ENCODE results near the gene MROH7. TPM values are rescaled to one million over a fixed set of nuclear protein-coding genes. Genes with fewer than 3 reads are reported as not detected.

The MROH7 gene
- 5.4 TPM for total RNA-seq
- polyA plus RNA-seq (ENCODE audit: insufficient read depth, low read depth, low replicate concordance): 3.8 TPM
- long read RNA-seq, donor 1: 0 reads
- long read RNA-seq, donor 2, partial matches to known transcripts: 0 of 1 reads
- long read RNA-seq, donor 2, other reads (novel, unspliced or antisense): 0 of 1 reads
- long read RNA-seq, donor 3: 0 reads
- long read RNA-seq, donor 4: 0 reads
- long read RNA-seq, donor 5: 0 reads
- long read RNA-seq, donor 6: 0 reads
- long read RNA-seq, donor 7, partial matches to known transcripts: 1 of 1 reads
- long read RNA-seq, donor 7, other reads (novel, unspliced or antisense): 0 of 1 reads
- long read RNA-seq, donor 8: 0 reads
- long read RNA-seq, donor 9: 0 reads
- long read RNA-seq, donor 10: 0 reads

DNA sequence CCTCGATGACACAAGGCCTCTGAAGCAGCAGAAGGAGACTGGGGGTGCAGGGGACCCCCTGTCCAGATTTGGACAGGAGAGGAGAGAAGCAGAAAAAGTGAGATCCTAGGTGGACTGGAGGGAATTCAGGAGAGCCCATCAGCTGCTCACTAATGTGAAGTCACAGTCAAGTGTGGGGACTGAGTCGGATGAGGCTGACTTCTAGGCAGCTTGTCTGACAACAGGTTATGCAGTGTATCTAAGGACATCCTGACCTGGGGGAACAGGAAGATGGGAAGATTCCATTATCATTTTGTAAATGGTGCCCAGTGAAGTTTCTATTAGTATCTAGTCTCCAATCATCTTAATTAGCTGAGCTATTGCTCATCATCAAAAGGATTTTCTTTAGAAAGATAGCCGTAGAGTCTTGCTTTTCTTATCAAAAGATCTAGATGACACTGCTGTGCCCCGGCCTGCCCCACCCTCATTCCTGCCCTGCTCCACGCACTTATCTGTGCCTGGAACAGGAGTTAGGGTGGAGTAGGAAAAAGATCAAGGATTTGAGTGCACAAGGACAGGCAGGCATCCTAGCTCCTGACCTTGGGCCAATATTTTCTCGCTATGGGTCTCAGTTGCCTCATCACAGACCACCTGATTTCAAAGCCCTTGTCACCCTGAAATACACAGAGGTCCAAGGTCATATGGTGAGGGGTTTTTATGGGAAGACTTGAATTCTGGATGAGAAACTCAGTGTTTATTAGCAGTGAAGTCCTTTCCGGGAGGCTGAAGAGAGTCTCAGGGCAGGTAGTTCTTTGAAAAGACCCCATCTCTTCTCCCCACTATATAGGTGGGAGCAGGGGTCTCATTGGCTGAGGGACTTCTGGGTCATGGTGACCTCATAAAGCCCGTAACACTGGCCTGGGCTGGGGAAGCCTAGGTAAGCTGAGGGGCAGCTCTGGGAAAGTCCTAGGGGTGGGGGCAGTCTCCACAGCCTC is at the start of gene MROH7:
MROH7 (plus strand) TSS at position 924 of the 974 bp plus-strand sequence. CDS start 11,141 bp downstream, outside the sequence.
- no peaks in the 10 kb centered on the region for H3K36me3 ChIP-seq (ENCODE audit: control insufficient read depth in 2 of 3, insufficient read depth in 3 of 3, low read length in 3 of 3)
- intact Hi-C loops (cut with DNase I): no loop called here
- H3K4me3 ChIP-seq (ENCODE audit: low read length in 3 of 3): no peak within 1 kb of the TSS
- peaks cover 0 to under 1% (median 0%) of the 10 kb centered on the region in 3 donors for H3K4me1 ChIP-seq (ENCODE audit: control insufficient read depth in 2 of 3, insufficient read depth in 2 of 3, low read depth in 1 of 3, low read length in 3 of 3)
- DNase-seq (no peak), FAIRE-seq (no peak)
- no peak within 1 kb of the TSS for H3K27ac ChIP-seq (ENCODE audit: low read depth in 2 of 2, low read length in 2 of 2)
- H3K27me3 ChIP-seq (ENCODE audit: control insufficient read depth, insufficient read depth, low read length): no peaks in the 10 kb centered on the region
- peaks cover 0 to 7% (median 0%) of the 10 kb centered on the region in 3 donors for H3K9me3 ChIP-seq (ENCODE audit: control insufficient read depth in 2 of 3, insufficient read depth in 1 of 3, low read length in 3 of 3)
- TF ChIP-seq, protein P1, sequence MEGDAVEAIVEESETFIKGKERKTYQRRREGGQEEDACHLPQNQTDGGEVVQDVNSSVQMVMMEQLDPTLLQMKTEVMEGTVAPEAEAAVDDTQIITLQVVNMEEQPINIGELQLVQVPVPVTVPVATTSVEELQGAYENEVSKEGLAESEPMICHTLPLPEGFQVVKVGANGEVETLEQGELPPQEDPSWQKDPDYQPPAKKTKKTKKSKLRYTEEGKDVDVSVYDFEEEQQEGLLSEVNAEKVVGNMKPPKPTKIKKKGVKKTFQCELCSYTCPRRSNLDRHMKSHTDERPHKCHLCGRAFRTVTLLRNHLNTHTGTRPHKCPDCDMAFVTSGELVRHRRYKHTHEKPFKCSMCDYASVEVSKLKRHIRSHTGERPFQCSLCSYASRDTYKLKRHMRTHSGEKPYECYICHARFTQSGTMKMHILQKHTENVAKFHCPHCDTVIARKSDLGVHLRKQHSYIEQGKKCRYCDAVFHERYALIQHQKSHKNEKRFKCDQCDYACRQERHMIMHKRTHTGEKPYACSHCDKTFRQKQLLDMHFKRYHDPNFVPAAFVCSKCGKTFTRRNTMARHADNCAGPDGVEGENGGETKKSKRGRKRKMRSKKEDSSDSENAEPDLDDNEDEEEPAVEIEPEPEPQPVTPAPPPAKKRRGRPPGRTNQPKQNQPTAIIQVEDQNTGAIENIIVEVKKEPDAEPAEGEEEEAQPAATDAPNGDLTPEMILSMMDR (IDR thresholded peaks at IDR 0.05; ENCODE audit: borderline replicate concordance, extremely low read depth, insufficient read depth): no peak
- no peak within 1 kb of the TSS for H3K9ac ChIP-seq (ENCODE audit: low read length in 3 of 3)

DNA sequence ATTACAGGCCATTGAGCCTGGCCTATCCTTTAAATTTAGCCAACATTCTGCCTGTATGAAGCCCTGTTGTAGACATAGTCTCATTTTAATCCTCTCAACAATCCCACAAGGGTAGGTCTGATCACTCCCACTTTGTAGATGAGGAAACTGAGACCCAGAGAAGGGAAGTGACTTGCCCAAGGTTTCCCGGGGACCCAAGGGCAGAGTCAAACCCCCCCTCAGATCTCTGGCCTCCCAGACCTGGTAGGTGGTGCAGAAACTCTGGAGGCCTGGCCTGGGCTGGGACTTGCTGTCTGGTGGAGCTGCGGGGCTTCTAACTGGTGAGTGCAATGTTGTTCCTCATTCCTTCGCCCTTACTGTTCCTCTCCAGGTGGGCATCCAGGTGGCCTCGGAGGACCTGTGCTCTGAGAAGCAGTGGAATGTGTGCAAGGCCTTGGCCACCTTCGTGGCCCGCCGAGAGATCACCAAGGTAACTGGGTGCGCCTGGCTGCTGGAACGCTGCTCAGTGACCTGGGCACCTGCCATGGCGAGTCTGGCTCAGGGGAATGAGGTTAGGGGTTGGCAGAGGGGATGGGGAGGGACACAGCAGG is 47.9 kb upstream of the MROH7 start:
- H3K9me3 ChIP-seq (ENCODE audit: control insufficient read depth in 2 of 3, insufficient read depth in 1 of 3, low read length in 3 of 3): no peaks in the 10 kb centered on the region
- TF ChIP-seq, protein P1 (IDR thresholded peaks at IDR 0.05; ENCODE audit: borderline replicate concordance, extremely low read depth, insufficient read depth): no peak
- no peaks in the 10 kb centered on the region for H3K27me3 ChIP-seq (ENCODE audit: control insufficient read depth, insufficient read depth, low read length)
- H3K9ac ChIP-seq (ENCODE audit: low read length in 3 of 3): no peak overlapping the region
- intact Hi-C loops (cut with DNase I): no loop called here
- peaks cover 0 to 9% (median 0%) of the 10 kb centered on the region in 3 donors for H3K36me3 ChIP-seq (ENCODE audit: control insufficient read depth in 2 of 3, insufficient read depth in 3 of 3, low read length in 3 of 3)
- peaks cover 0 to 9% (median 0%) of the 10 kb centered on the region in 3 donors for H3K4me1 ChIP-seq (ENCODE audit: control insufficient read depth in 2 of 3, insufficient read depth in 2 of 3, low read depth in 1 of 3, low read length in 3 of 3)
- DNase-seq (peak in 1 of 5 donors; percentile 91), FAIRE-seq (no peak)
- no peak overlapping the region for H3K4me3 ChIP-seq (ENCODE audit: low read length in 3 of 3)
- no peak overlapping the region for H3K27ac ChIP-seq (ENCODE audit: low read depth in 2 of 2, low read length in 2 of 2)

DNA sequence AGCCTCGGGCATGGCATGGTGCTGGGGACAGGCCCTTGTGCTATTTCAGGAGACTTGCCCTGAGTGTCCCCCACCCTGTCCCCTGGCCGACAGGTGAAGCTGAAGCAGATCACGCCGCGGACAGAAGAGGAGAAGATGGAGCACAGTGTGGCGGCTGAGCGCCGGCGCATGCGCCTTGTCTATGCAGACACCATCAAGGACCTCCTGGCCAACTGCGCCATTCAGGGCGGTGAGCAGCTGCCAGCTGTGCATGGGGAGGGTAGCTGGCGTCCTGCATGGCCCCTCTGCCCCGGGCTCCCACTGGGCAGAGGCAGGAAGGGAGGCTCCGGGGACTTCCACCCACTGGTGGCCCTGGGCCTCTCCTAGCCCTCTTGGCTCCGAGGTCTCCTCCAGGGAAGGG is 47.1 kb upstream of the MROH7 start:
- intact Hi-C loops (cut with DNase I): no loop called here
- H3K4me1 ChIP-seq (ENCODE audit: control insufficient read depth in 2 of 3, insufficient read depth in 2 of 3, low read depth in 1 of 3, low read length in 3 of 3): peaks cover 0 to 9% (median 3%) of the 10 kb centered on the region in 3 donors
- DNase-seq: no peak
- H3K36me3 ChIP-seq (ENCODE audit: control insufficient read depth in 2 of 3, insufficient read depth in 3 of 3, low read length in 3 of 3): peaks cover 0 to 9% (median 0%) of the 10 kb centered on the region in 3 donors
- TF ChIP-seq, protein P1 (IDR thresholded peaks at IDR 0.05; ENCODE audit: borderline replicate concordance, extremely low read depth, insufficient read depth): no peak
- no peak overlapping the region for H3K27ac ChIP-seq (ENCODE audit: low read depth in 2 of 2, low read length in 2 of 2)
- H3K27me3 ChIP-seq (ENCODE audit: control insufficient read depth, insufficient read depth, low read length): no peaks in the 10 kb centered on the region
- no peak overlapping the region for H3K9ac ChIP-seq (ENCODE audit: low read length in 3 of 3)
- no peaks in the 10 kb centered on the region for H3K9me3 ChIP-seq (ENCODE audit: control insufficient read depth in 2 of 3, insufficient read depth in 1 of 3, low read length in 3 of 3)
- no peak overlapping the region for H3K4me3 ChIP-seq (ENCODE audit: low read length in 3 of 3)
- no peak for FAIRE-seq
